Measurements from ENCODE around the gene WDR20.

DNA sequence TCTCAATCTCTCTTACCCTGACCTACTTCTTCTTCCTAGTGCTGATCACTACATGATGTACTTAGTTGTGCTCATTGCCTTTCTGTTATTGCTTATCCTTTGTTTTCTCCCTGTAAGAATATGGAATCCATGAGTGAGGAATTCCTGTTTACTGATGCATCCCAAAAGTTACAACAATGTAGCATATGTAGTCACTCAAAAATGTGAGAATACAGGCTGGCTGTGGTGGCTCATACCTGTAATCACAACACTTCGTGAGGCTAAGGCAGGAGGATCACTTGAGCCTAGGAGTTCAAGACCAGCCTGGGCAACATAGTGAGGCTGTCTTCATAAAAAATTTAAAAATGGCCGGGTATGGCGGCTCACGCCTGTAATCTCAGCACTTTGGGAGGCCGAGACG lies 8.0 kb upstream of the WDR20 start:
- no peak for TF ChIP-seq POLR2A (IDR thresholded peaks at IDR 0.05)
- TF ChIP-seq, protein P1, sequence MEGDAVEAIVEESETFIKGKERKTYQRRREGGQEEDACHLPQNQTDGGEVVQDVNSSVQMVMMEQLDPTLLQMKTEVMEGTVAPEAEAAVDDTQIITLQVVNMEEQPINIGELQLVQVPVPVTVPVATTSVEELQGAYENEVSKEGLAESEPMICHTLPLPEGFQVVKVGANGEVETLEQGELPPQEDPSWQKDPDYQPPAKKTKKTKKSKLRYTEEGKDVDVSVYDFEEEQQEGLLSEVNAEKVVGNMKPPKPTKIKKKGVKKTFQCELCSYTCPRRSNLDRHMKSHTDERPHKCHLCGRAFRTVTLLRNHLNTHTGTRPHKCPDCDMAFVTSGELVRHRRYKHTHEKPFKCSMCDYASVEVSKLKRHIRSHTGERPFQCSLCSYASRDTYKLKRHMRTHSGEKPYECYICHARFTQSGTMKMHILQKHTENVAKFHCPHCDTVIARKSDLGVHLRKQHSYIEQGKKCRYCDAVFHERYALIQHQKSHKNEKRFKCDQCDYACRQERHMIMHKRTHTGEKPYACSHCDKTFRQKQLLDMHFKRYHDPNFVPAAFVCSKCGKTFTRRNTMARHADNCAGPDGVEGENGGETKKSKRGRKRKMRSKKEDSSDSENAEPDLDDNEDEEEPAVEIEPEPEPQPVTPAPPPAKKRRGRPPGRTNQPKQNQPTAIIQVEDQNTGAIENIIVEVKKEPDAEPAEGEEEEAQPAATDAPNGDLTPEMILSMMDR (IDR thresholded peaks at IDR 0.05), result no peak

Data from esophagus squamous epithelium (tissue), 4 donors.